ENCODE measurements around the gene MLIP. TPM values are rescaled to one million over a fixed set of nuclear protein-coding genes. Genes with fewer than 3 reads are reported as not detected.

Gene MLIP
- total RNA-seq, 2 experiments from 2014 or later = not detected

- H3K9me3 ChIP-seq (ENCODE audit: low read length) = no peaks in the 10 kb centered on the region
- no peak overlapping the region for H2AFZ ChIP-seq (ENCODE audit: low read length)
- no peak overlapping the region for H3K4me2 ChIP-seq (ENCODE audit: low read length)
- no peak for TF ChIP-seq EZH2phosphoT487 (IDR thresholded peaks at IDR 0.05; ENCODE audit: borderline replicate concordance, low read depth, low read length)
- TF ChIP-seq CTCF (conservative IDR thresholded peaks at IDR 0.05; ENCODE audit: low read length) = no peak
- DNase-seq (ENCODE audit: low spot score) = no peak
- CTCF ChIA-PET (ENCODE audit: unreplicated experiment) = no interaction called here
- H3K79me2 ChIP-seq (ENCODE audit: insufficient read depth, low read depth, low read length) = no peaks in the 10 kb centered on the region
- H3K36me3 ChIP-seq (ENCODE audit: insufficient read depth, low read length) = no peaks in the 10 kb centered on the region
- POLR2A ChIA-PET = no interaction called here
- no peaks in the 10 kb centered on the region for H3K9me2 ChIP-seq (ENCODE audit: insufficient read depth, low read length)
- H3K27ac ChIP-seq (ENCODE audit: low read depth, low read length, poor library complexity, severe bottlenecking) = no peak overlapping the region
- no peak overlapping the region for H3K4me3 ChIP-seq (ENCODE audit: low read depth, low read length, poor library complexity, severe bottlenecking)
- BruUV-seq (replicated peaks) = no TSS peak
- intact Hi-C loops (cut with micrococcal nuclease; ENCODE audit: unreplicated experiment) = no loop called here
- no peaks in the 10 kb centered on the region for H4K20me1 ChIP-seq (ENCODE audit: insufficient read depth, low read length)
- H3K4me1 ChIP-seq (ENCODE audit: insufficient read depth, low read length, poor library complexity, severe bottlenecking) = no peaks in the 10 kb centered on the region
These were observed 3.0 kb upstream of the MLIP start for GRCh38 chr6:54108271-54108670.

- no peak for DNase-seq (ENCODE audit: low spot score)
- intact Hi-C loops (cut with micrococcal nuclease; ENCODE audit: unreplicated experiment) = no loop called here
- H3K4me2 ChIP-seq (ENCODE audit: low read length) = no peak overlapping the region
- no peaks in the 10 kb centered on the region for H3K4me1 ChIP-seq (ENCODE audit: insufficient read depth, low read length, poor library complexity, severe bottlenecking)
- no peaks in the 10 kb centered on the region for H3K9me2 ChIP-seq (ENCODE audit: insufficient read depth, low read length)
- H3K9me3 ChIP-seq (ENCODE audit: low read length) = no peaks in the 10 kb centered on the region
- H3K27ac ChIP-seq (ENCODE audit: low read depth, low read length, poor library complexity, severe bottlenecking) = no peak overlapping the region
- TF ChIP-seq CTCF (conservative IDR thresholded peaks at IDR 0.05; ENCODE audit: low read length) = no peak
- TF ChIP-seq EZH2phosphoT487 (IDR thresholded peaks at IDR 0.05; ENCODE audit: borderline replicate concordance, low read depth, low read length) = no peak
- no peaks in the 10 kb centered on the region for H4K20me1 ChIP-seq (ENCODE audit: insufficient read depth, low read length)
- ChIA-PET CTCF (ENCODE audit: unreplicated experiment) (no interaction called here), POLR2A (no interaction called here)
- BruUV-seq (replicated peaks) = no TSS peak
- no peaks in the 10 kb centered on the region for H3K79me2 ChIP-seq (ENCODE audit: insufficient read depth, low read depth, low read length)
- H3K4me3 ChIP-seq (ENCODE audit: low read depth, low read length, poor library complexity, severe bottlenecking) = no peak overlapping the region
- no peak overlapping the region for H2AFZ ChIP-seq (ENCODE audit: low read length)
- no peaks in the 10 kb centered on the region for H3K36me3 ChIP-seq (ENCODE audit: insufficient read depth, low read length)
These were observed 1.7 kb upstream of the MLIP start for GRCh38 chr6:54109586-54109985.

GRCh38 chr6:54112151-54112650 lies 958 bp downstream of the MLIP start:
- no peak overlapping the region for H3K4me2 ChIP-seq (ENCODE audit: low read length)
- H4K20me1 ChIP-seq (ENCODE audit: insufficient read depth, low read length) = no peaks in the 10 kb centered on the region
- no peaks in the 10 kb centered on the region for H3K36me3 ChIP-seq (ENCODE audit: insufficient read depth, low read length)
- no peak for DNase-seq (ENCODE audit: low spot score)
- H3K9me2 ChIP-seq (ENCODE audit: insufficient read depth, low read length) = no peaks in the 10 kb centered on the region
- no peak overlapping the region for H2AFZ ChIP-seq (ENCODE audit: low read length)
- ChIA-PET CTCF (ENCODE audit: unreplicated experiment) (no interaction called here), POLR2A (no interaction called here)
- no peak overlapping the region for H3K4me3 ChIP-seq (ENCODE audit: low read depth, low read length, poor library complexity, severe bottlenecking)
- H3K27ac ChIP-seq (ENCODE audit: low read depth, low read length, poor library complexity, severe bottlenecking) = no peak overlapping the region
- no peaks in the 10 kb centered on the region for H3K4me1 ChIP-seq (ENCODE audit: insufficient read depth, low read length, poor library complexity, severe bottlenecking)
- H3K9me3 ChIP-seq (ENCODE audit: low read length) = no peaks in the 10 kb centered on the region
- intact Hi-C loops (cut with micrococcal nuclease; ENCODE audit: unreplicated experiment) = no loop called here
- no peak for TF ChIP-seq CTCF (conservative IDR thresholded peaks at IDR 0.05; ENCODE audit: low read length)
- TF ChIP-seq EZH2phosphoT487 (IDR thresholded peaks at IDR 0.05; ENCODE audit: borderline replicate concordance, low read depth, low read length) = no peak
- no peaks in the 10 kb centered on the region for H3K79me2 ChIP-seq (ENCODE audit: insufficient read depth, low read depth, low read length)
- BruUV-seq (replicated peaks) = no TSS peak
